CD4-positive, alpha-beta T cell (primary cell): ENCODE measurements around the gene EGFR. TPM values are rescaled to one million over a fixed set of nuclear protein-coding genes. Genes with fewer than 3 reads are reported as not detected.

Experiments used
- ATAC-seq: fragments of 200-7000 bp; cut with Tn5 transposase; one replicate; pipeline ENCODE4 v1.10.0; 2022; ENCODE audit warnings: mild to moderate bottlenecking; ENCODE audit not compliant: poor library complexity
- CTCF ChIA-PET: fragments of 350-600 bp; sonication (Branson Sonifier 250); formaldehyde crosslinking; loops from one replicate; lab custom pipeline; 2021; ENCODE audit warnings: antibody characterized with exemption, inconsistent platforms; lab: Charles Lee
- POLR2A ChIA-PET: fragments of 350-600 bp; sonication (Branson Sonifier 250); formaldehyde crosslinking; loops from one replicate; lab custom pipeline; 2021; ENCODE audit warnings: antibody characterized with exemption, inconsistent platforms; lab: Charles Lee
- DNase-seq, 14 experiments: peaks; one replicate each; pipeline ENCODE4 v3.0.0-alpha.2; 2013 to 2020; ENCODE audit warnings: mixed read lengths in 2 of 14
- H3K27ac ChIP-seq, 2 donors: one replicate each; pipeline versions ENCODE4 v1.5.1 to v1.7.0; 2013; ENCODE audit warnings: low read length in 2 of 2, low read depth in 1 of 2, mild to moderate bottlenecking in 1 of 2
- H3K27me3 ChIP-seq, 2 experiments: 1 replicate in 1 of 2; 2 replicates in 1 of 2; pipeline versions ENCODE4 v1.6.1 to v1.7.0; 2013; ENCODE audit warnings: low read length in 2 of 2, control low read depth in 1 of 2, mild to moderate bottlenecking in 1 of 2, moderate library complexity in 1 of 2; ENCODE audit not compliant: insufficient read depth in 2 of 2, control insufficient read depth in 1 of 2
- H3K36me3 ChIP-seq: one replicate; pipeline ENCODE4 v1.6.1; 2013; ENCODE audit warnings: low read length, control low read depth; ENCODE audit not compliant: insufficient read depth
- H3K4me1 ChIP-seq: one replicate; pipeline ENCODE4 v1.6.1; 2013; ENCODE audit warnings: low read length, control low read depth; ENCODE audit not compliant: insufficient read depth
- H3K4me3 ChIP-seq: one replicate; pipeline ENCODE4 v1.5.1; 2013; ENCODE audit warnings: mild to moderate bottlenecking, low read length, moderate library complexity
- H3K9me3 ChIP-seq, 2 experiments: 1 replicate in 1 of 2; 2 replicates in 1 of 2; pipeline versions ENCODE4 v1.6.1 to v1.7.0; 2013; ENCODE audit warnings: low read length in 2 of 2, mild to moderate bottlenecking in 2 of 2, control low read depth in 1 of 2, moderate library complexity in 1 of 2; ENCODE audit not compliant: control insufficient read depth in 1 of 2, insufficient read depth in 1 of 2
- H3K27ac Mint-ChIP-seq: one replicate; pipeline ENCODE4 v1.8.0; 2020; ENCODE audit warnings: mixed read lengths
- H3K27me3 Mint-ChIP-seq: one replicate; pipeline ENCODE4 v1.8.0; 2021; ENCODE audit warnings: mixed read lengths
- H3K36me3 Mint-ChIP-seq: one replicate; pipeline ENCODE4 v1.8.0; 2021; ENCODE audit warnings: low read depth, mixed read lengths
- H3K4me1 Mint-ChIP-seq: one replicate; pipeline ENCODE4 v1.8.0; 2021; ENCODE audit warnings: low read depth, mixed read lengths
- H3K4me3 Mint-ChIP-seq: one replicate; pipeline ENCODE4 v1.8.0; 2020; ENCODE audit warnings: mild to moderate bottlenecking, mixed read lengths
- H3K9me3 Mint-ChIP-seq: one replicate; pipeline ENCODE4 v1.8.0; 2020; ENCODE audit warnings: mixed read lengths
- intact Hi-C, 2 experiments: fragments of 100-400 bp; cut with DNase I in 1 of 2; cut with micrococcal nuclease in 1 of 2; formaldehyde crosslinking; loops; one replicate each; pipeline versions ENCODE4 v1.15.1 to v1.9.0; 2023 to 2025; cut with DNase I, micrococcal nuclease
- total RNA-seq, 174 experiments: library from RNA in 2 of 174; stranded (reverse) in 2 of 174; gene quantifications; one replicate each; pipeline ENCODE4 v1.2.3 and lab custom pipeline; 2021 to 2026
- TF ChIP-seq, protein P1 (sequence below): fragments of 200-600 bp; IDR thresholded peaks from one replicate; pipeline ENCODE4 v1.8.0; 2022; ENCODE audit warnings: antibody characterized with exemption, mild to moderate bottlenecking

EGFR gene
- total RNA-seq, 2 experiments from 2014 or later: not detected

DNA sequence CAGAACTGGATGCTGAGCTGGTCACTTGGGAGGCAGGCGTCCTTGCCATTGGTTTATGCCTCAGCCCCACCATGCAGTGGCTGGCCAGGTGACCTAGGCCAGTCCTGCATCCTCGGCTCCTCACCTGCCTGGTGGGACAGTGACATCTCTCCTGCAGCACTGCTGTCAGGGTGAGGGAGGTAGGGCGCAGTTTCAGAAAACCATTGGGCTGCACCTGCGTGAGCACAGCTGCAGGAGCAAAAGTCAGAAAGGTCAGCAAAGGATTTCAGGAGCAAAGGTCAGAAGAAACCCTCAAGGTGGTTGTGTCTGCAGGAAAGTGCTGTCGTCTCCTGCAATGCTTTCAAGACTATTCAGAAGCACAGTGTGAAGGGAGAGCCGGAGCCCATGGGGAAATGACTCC, 48.1 kb downstream of the EGFR start:
- Mint-ChIP-seq H3K27ac (no peak overlapping the region), H3K36me3 (no peaks in the 10 kb centered on the region), H3K4me1 (no peaks in the 10 kb centered on the region), H3K4me3 (no peak overlapping the region), H3K27me3 (peaks cover 28% of the 10 kb centered on the region), H3K9me3 (no peaks in the 10 kb centered on the region)
- TF ChIP-seq, protein P1, sequence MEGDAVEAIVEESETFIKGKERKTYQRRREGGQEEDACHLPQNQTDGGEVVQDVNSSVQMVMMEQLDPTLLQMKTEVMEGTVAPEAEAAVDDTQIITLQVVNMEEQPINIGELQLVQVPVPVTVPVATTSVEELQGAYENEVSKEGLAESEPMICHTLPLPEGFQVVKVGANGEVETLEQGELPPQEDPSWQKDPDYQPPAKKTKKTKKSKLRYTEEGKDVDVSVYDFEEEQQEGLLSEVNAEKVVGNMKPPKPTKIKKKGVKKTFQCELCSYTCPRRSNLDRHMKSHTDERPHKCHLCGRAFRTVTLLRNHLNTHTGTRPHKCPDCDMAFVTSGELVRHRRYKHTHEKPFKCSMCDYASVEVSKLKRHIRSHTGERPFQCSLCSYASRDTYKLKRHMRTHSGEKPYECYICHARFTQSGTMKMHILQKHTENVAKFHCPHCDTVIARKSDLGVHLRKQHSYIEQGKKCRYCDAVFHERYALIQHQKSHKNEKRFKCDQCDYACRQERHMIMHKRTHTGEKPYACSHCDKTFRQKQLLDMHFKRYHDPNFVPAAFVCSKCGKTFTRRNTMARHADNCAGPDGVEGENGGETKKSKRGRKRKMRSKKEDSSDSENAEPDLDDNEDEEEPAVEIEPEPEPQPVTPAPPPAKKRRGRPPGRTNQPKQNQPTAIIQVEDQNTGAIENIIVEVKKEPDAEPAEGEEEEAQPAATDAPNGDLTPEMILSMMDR: no peak
- ChIA-PET CTCF (no interaction called here), POLR2A (no interaction called here)
- intact Hi-C loops: no loop called here
- H3K36me3 ChIP-seq: no peaks in the 10 kb centered on the region
- H3K9me3 ChIP-seq: no peaks in the 10 kb centered on the region
- ATAC-seq: no peak
- no peaks in the 10 kb centered on the region for H3K4me1 ChIP-seq
- DNase-seq: no peak
- H3K27ac ChIP-seq: no peak overlapping the region
- peaks cover 0 to 12% of the 10 kb centered on the region in 2 experiments for H3K27me3 ChIP-seq
- H3K4me3 ChIP-seq: no peak overlapping the region

DNA sequence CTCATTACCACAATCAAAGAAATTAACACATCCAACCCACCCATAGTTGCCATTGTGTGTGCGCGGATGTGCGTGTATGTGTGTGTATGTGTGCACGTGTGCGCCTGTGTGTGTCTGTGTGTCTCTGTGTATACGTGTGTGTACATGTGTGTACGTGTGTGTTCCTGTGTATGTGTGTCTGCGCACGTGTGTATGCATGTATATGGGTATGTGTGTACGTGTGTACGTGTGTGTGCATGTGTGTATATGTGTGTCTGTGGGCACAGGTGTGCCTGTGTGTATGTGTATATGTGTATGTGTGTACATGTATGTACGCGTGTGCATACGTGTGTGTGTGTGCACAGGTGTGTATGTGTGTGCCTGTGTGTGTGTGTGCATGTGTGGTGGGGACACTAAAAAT, 48.9 kb downstream of the EGFR start:
- ChIA-PET CTCF (no interaction called here), POLR2A (no interaction called here)
- no peak overlapping the region for H3K4me3 Mint-ChIP-seq
- TF ChIP-seq, protein P1: no peak
- H3K36me3 Mint-ChIP-seq: no peaks in the 10 kb centered on the region
- H3K27me3 Mint-ChIP-seq: peaks cover 24% of the 10 kb centered on the region
- no peaks in the 10 kb centered on the region for H3K9me3 ChIP-seq
- H3K9me3 Mint-ChIP-seq: no peaks in the 10 kb centered on the region
- DNase-seq (no peak), ATAC-seq (no peak)
- H3K36me3 ChIP-seq: no peaks in the 10 kb centered on the region
- H3K27ac Mint-ChIP-seq: no peak overlapping the region
- no peak overlapping the region for H3K27ac ChIP-seq
- H3K4me1 Mint-ChIP-seq: no peaks in the 10 kb centered on the region
- intact Hi-C loops: no loop called here
- H3K4me1 ChIP-seq: no peaks in the 10 kb centered on the region
- peaks cover 0 to 12% of the 10 kb centered on the region in 2 experiments for H3K27me3 ChIP-seq
- H3K4me3 ChIP-seq: no peak overlapping the region

DNA sequence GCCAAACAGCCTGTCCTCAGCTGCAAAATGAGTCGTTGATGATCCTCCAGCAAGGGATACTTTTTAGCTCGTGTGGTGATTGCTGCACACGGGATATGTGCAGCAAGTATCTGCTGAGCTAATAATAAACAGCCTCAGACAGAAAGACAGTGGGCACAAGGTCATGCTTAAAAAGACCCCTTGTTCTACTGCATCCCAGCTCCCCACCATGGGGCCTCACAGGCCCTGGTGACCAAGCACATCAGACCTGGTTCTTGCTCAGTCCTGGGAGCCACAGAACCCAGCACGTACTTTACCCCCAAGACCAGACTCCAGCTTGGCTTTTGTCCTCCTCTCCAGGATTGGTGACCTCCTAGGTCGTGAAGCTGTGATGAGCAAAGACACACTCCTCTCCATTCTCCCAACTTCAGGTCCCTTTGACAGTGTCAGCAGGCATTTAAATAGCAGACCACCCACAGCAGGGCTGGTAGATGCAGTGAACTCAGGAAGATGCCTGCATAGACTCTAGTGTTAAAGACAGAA, 50.5 kb downstream of the EGFR start:
- H3K36me3 ChIP-seq: no peaks in the 10 kb centered on the region
- peaks cover 15% of the 10 kb centered on the region for H3K27me3 Mint-ChIP-seq
- H3K4me1 Mint-ChIP-seq: peaks cover 7% of the 10 kb centered on the region
- ChIA-PET POLR2A (no interaction called here), CTCF (no interaction called here)
- no peak overlapping the region for H3K27ac Mint-ChIP-seq
- peaks cover 7% of the 10 kb centered on the region for H3K4me1 ChIP-seq
- H3K27me3 ChIP-seq: peaks cover 0 to 12% of the 10 kb centered on the region in 2 experiments
- H3K27ac ChIP-seq: no peak overlapping the region
- no peak for DNase-seq
- no peaks in the 10 kb centered on the region for H3K9me3 Mint-ChIP-seq
- H3K9me3 ChIP-seq: no peaks in the 10 kb centered on the region
- ATAC-seq: no peak
- H3K4me3 ChIP-seq: no peak overlapping the region
- intact Hi-C loops: no loop called here
- TF ChIP-seq, protein P1: no peak
- no peaks in the 10 kb centered on the region for H3K36me3 Mint-ChIP-seq
- H3K4me3 Mint-ChIP-seq: no peak overlapping the region
